ENCODE measurements around the gene CHMP1B.

DNA sequence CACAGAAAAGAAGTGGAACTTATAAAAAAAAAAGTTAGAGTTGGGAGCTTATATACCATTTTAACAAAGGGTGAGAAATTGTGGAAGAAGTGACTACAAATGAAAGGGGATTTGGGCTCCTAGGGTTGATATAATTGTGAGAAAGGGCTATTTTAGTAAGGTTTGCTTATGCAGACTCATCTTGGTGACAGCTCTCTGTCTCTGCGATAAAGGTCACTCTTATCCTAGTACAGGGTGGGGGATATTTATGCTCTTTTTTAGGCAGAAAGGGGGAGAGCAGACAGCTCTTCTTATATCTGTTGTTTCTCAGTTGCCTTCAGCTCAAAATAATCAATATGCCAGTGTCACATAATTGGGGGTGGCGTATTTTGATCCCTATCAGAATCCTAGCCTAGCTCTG, 31.3 kb upstream of the CHMP1B start:
- TF ChIP-seq, protein P1, sequence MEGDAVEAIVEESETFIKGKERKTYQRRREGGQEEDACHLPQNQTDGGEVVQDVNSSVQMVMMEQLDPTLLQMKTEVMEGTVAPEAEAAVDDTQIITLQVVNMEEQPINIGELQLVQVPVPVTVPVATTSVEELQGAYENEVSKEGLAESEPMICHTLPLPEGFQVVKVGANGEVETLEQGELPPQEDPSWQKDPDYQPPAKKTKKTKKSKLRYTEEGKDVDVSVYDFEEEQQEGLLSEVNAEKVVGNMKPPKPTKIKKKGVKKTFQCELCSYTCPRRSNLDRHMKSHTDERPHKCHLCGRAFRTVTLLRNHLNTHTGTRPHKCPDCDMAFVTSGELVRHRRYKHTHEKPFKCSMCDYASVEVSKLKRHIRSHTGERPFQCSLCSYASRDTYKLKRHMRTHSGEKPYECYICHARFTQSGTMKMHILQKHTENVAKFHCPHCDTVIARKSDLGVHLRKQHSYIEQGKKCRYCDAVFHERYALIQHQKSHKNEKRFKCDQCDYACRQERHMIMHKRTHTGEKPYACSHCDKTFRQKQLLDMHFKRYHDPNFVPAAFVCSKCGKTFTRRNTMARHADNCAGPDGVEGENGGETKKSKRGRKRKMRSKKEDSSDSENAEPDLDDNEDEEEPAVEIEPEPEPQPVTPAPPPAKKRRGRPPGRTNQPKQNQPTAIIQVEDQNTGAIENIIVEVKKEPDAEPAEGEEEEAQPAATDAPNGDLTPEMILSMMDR (IDR thresholded peaks at IDR 0.05) = no peak
- no peak for TF ChIP-seq POLR2A (IDR thresholded peaks at IDR 0.05)
